A673 (cell line): ENCODE measurements around the gene EFHC1. TPM values are rescaled to one million over a fixed set of nuclear protein-coding genes. Genes with fewer than 3 reads are reported as not detected.

ENCODE experiments used
- BruUV-seq: library from RNA; stranded (reverse); fragments of 400-500 nt; replicated peaks from 2 replicates; lab custom pipeline; 2021; lab: Mats Ljungman, UMichigan
- CTCF ChIA-PET: fragments of 300-600 bp; sonication (Branson Sonifier 250); formaldehyde crosslinking; loops from one replicate; lab custom pipeline; 2022; ENCODE audit warnings: antibody characterized with exemption; lab: Charles Lee
- POLR2A ChIA-PET: fragments of 300-600 bp; sonication (Branson Sonifier 250); formaldehyde crosslinking; loops from one replicate; lab custom pipeline; 2022; ENCODE audit warnings: antibody characterized with exemption; ENCODE audit not compliant: low non-redundant PET; lab: Charles Lee
- DNase-seq: peaks from one replicate; pipeline ENCODE4 v3.0.0-alpha.2; 2015; ENCODE audit warnings: low spot score
- H3K27ac ChIP-seq: fragments of 200-600 bp; sonication (generic); 2 replicates; pipeline ENCODE4 v1.5.1; 2016; ENCODE audit warnings: mixed run types, low read depth, mild to moderate bottlenecking, mixed read lengths, antibody characterized with exemption, low read length; ENCODE audit not compliant: poor library complexity, severe bottlenecking
- H3K27me3 ChIP-seq: fragments of 200-600 bp; sonication (generic); replicated peaks from 2 replicates; pipeline ENCODE4 v1.6.1; 2017; ENCODE audit warnings: mixed run types, low read depth, mild to moderate bottlenecking, mixed read lengths, antibody characterized with exemption, low read length; ENCODE audit not compliant: insufficient read depth, poor library complexity
- H3K36me3 ChIP-seq: fragments of 200-600 bp; sonication (generic); 2 replicates; pipeline ENCODE4 v1.6.1; 2016; ENCODE audit warnings: mixed run types, mild to moderate bottlenecking, mixed read lengths, antibody characterized with exemption, low read length; ENCODE audit not compliant: insufficient read depth, poor library complexity, severe bottlenecking
- H3K4me1 ChIP-seq: fragments of 200-600 bp; sonication (generic); 2 replicates; pipeline ENCODE4 v1.6.1; 2017; ENCODE audit warnings: mixed run types, mild to moderate bottlenecking, mixed read lengths, antibody characterized with exemption, low read length; ENCODE audit not compliant: insufficient read depth, poor library complexity, severe bottlenecking
- H3K4me3 ChIP-seq: fragments of 200-600 bp; sonication (generic); 2 replicates; pipeline ENCODE4 v1.5.1; 2016; ENCODE audit warnings: low read depth, mixed run types, mild to moderate bottlenecking, mixed read lengths, low read length; ENCODE audit not compliant: poor library complexity, severe bottlenecking
- H3K9me3 ChIP-seq: fragments of 200-600 bp; sonication (generic); 2 replicates; pipeline ENCODE4 v1.6.1; 2016; ENCODE audit warnings: mixed run types, low read depth, mild to moderate bottlenecking, mixed read lengths, antibody characterized with exemption, low read length; ENCODE audit not compliant: poor library complexity, severe bottlenecking
- EZH2 ChIP-seq: fragments of 200-600 bp; sonication (generic); IDR thresholded peaks from 2 replicates; pipeline ENCODE4 v1.6.1; 2017; ENCODE audit warnings: borderline replicate concordance, low read depth, mild to moderate bottlenecking, mixed read lengths, antibody characterized with exemption, low read length; ENCODE audit not compliant: poor library complexity, severe bottlenecking
- intact Hi-C: fragments of 100-400 bp; cut with micrococcal nuclease; formaldehyde crosslinking; loops from one replicate; pipeline ENCODE4 v1.10.0; 2022; ENCODE audit not compliant: unreplicated experiment
- total RNA-seq: library from RNA; stranded (reverse); gene quantifications from 2 replicates; pipeline ENCODE4 v1.2.3, GENCODE V29; 2021
- TF ChIP-seq, protein P1 (sequence below): fragments of 300-800, 200-600 bp; sonication (generic); conservative IDR thresholded peaks from 2 replicates; pipeline ENCODE4 v1.5.1; 2017; ENCODE audit warnings: low read depth, mild to moderate bottlenecking, antibody characterized with exemption, low read length, moderate library complexity, mixed read lengths

Gene EFHC1
- total RNA-seq, 1 experiment from 2014 or later = 16.9 TPM

DNA sequence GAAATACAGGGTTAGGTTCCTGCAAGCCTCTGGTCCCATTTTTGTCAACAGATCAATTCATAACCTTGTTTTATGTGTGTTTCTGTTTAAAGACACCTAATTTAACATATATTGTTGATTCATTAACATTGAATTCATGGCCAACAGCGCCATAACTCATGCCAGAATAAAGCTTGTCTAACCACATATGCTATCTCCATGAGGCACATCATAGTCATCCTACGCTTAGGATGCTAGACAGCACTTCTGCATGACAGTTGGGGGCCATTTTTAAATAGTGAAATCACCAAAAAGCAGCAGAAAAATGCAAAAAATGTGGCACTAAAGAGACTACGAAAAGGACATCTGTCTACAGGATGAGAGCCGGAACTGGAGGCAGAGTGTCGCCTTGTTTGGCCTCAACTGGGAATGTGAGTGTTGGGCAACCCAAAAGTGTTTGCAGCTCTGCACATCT is 118.8 kb downstream of the EFHC1 start:
- no peak for TF ChIP-seq EZH2
- TF ChIP-seq, protein P1, sequence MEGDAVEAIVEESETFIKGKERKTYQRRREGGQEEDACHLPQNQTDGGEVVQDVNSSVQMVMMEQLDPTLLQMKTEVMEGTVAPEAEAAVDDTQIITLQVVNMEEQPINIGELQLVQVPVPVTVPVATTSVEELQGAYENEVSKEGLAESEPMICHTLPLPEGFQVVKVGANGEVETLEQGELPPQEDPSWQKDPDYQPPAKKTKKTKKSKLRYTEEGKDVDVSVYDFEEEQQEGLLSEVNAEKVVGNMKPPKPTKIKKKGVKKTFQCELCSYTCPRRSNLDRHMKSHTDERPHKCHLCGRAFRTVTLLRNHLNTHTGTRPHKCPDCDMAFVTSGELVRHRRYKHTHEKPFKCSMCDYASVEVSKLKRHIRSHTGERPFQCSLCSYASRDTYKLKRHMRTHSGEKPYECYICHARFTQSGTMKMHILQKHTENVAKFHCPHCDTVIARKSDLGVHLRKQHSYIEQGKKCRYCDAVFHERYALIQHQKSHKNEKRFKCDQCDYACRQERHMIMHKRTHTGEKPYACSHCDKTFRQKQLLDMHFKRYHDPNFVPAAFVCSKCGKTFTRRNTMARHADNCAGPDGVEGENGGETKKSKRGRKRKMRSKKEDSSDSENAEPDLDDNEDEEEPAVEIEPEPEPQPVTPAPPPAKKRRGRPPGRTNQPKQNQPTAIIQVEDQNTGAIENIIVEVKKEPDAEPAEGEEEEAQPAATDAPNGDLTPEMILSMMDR = no peak
- peaks cover 65% of the 10 kb centered on the region for H3K4me1 ChIP-seq
- intact Hi-C loops = no loop called here
- peak; percentile 81 for DNase-seq
- no TSS peak for BruUV-seq
- no peaks in the 10 kb centered on the region for H3K27me3 ChIP-seq
- ChIA-PET POLR2A (no interaction called here), CTCF (interaction anchor here (1.2 kb wide), 1 partner anchor 11 kb away, joined by 4 read pairs; no protein-coding TSS in a partner anchor)
- no peaks in the 10 kb centered on the region for H3K9me3 ChIP-seq
- no peaks in the 10 kb centered on the region for H3K36me3 ChIP-seq
- H3K27ac ChIP-seq = peak overlapping the region; percentile 68
- H3K4me3 ChIP-seq = no peak overlapping the region

DNA sequence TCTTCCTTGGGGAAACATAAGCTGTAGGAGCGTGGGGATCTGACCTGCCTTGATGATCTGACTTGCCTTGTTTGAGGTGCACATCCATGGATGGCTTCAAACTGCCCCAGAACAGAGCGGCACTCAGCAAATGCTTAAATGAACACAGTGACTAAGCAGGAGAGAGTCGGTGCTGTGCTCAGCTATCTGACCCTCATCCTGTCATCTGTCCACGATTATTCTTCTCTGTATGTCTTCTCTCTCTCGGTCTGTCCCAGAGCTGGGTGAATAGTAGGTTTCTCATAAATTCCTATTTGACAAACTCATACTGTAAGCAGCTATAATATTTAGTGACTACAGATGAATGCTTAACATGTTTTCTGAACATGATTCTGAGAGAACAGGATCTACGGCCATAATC is 119.5 kb downstream of the EFHC1 start:
- Histone ChIP-seq H3K4me1 (peaks cover 71% of the 10 kb centered on the region), H3K27ac (peak overlapping the region; percentile 68), H3K9me3 (no peaks in the 10 kb centered on the region), H3K36me3 (no peaks in the 10 kb centered on the region), H3K27me3 (no peaks in the 10 kb centered on the region), H3K4me3 (no peak overlapping the region)
- BruUV-seq = no TSS peak
- CTCF ChIA-PET = interaction anchor here (1.2 kb wide), 1 partner anchor 10 kb away, joined by 4 read pairs; no protein-coding TSS in a partner anchor
- intact Hi-C loops = no loop called here
- POLR2A ChIA-PET = no interaction called here
- DNase-seq = no peak
- TF ChIP-seq EZH2 = no peak
- TF ChIP-seq, protein P1 = no peak

DNA sequence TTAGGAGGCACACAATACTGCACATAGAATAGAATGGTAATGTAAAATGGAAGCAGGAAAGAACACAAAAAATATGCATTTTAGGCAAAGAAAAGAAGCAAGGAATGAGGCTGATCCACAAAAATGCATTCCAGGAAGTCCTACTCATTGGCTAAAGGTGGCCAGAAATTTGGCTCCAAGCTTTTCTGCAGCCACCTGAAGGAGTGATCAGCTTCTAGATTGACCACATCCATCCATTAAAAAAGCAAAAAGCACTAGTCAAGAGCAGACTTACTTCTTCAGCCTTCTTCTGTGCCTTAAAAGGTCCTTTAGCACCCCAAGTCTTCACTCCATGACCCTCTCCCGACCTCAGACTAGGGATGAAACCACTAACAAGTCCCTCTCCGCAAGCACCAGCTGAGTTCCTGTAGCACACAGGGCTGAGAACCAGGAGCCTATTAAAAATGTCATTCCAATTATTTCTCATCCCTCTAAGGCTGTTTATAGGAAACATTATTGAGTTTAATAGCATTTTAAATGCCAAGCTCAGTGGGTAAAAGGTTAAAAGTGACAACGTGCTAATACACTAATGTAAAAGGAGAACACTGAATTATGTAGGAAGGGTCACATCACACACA is 120.3 kb downstream of the EFHC1 start:
- Histone ChIP-seq H3K36me3 (no peaks in the 10 kb centered on the region), H3K4me1 (peaks cover 78% of the 10 kb centered on the region), H3K27me3 (no peaks in the 10 kb centered on the region), H3K4me3 (no peak overlapping the region), H3K27ac (no peak overlapping the region), H3K9me3 (no peaks in the 10 kb centered on the region)
- TF ChIP-seq, protein P1 = no peak
- no peak for TF ChIP-seq EZH2
- no peak for DNase-seq
- intact Hi-C loops = no loop called here
- BruUV-seq = no TSS peak
- CTCF ChIA-PET = no interaction called here
- POLR2A ChIA-PET = no interaction called here
